Measurements from ENCODE around the gene SLC10A4.
A peak's percentile ranks its signal among the peaks of the same experiment; 100 is the strongest.
"Not testable (repeated sequence)": the region's sequence is repeated elsewhere in the genome, so short reads cannot be mapped to it uniquely, and the experiment has no call there.

SLC10A4 gene

GRCh38 chr4:48483006-48483776, at the start of gene SLC10A4:
SLC10A4 (plus strand) TSS chr4:48483343; CDS start chr4:48483562, 219 bp downstream.
- DNase-seq, result peak; percentile 16

GRCh38 chr4:48436318-48436717, 46.8 kb upstream of the SLC10A4 start:
- no peak for DNase-seq

GRCh38 chr4:48439988-48440387, 43.2 kb upstream of the SLC10A4 start:
- no peak for DNase-seq

- not testable (repeated sequence) for DNase-seq
Measured at GRCh38 chr4:48440914-48441313, 42.2 kb upstream of the SLC10A4 start.

GRCh38 chr4:48445704-48446103, 37.4 kb upstream of the SLC10A4 start:
- no peak for DNase-seq

GRCh38 chr4:48446642-48447041, 36.5 kb upstream of the SLC10A4 start:
- DNase-seq, result no peak

GRCh38 chr4:48449151-48449550, 34.0 kb upstream of the SLC10A4 start:
- no peak for DNase-seq

GRCh38 chr4:48450740-48451139, 32.4 kb upstream of the SLC10A4 start:
- no peak for DNase-seq

- DNase-seq, result not testable (repeated sequence)
Measured at GRCh38 chr4:48451656-48452055, 31.5 kb upstream of the SLC10A4 start.

GRCh38 chr4:48454591-48454990, 28.6 kb upstream of the SLC10A4 start:
- no peak for DNase-seq

- no peak for DNase-seq
Measured at GRCh38 chr4:48461000-48461399, 22.1 kb upstream of the SLC10A4 start.

- no peak for DNase-seq
Measured at GRCh38 chr4:48462363-48462762, 20.8 kb upstream of the SLC10A4 start.

- DNase-seq, result no peak
Measured at GRCh38 chr4:48467442-48467841, 15.7 kb upstream of the SLC10A4 start.

- DNase-seq, result no peak
Measured at GRCh38 chr4:48467891-48468290, 15.3 kb upstream of the SLC10A4 start.

GRCh38 chr4:48470137-48470536, 13.0 kb upstream of the SLC10A4 start:
- DNase-seq, result no peak

GRCh38 chr4:48470570-48470969, 12.6 kb upstream of the SLC10A4 start:
- DNase-seq, result no peak

- DNase-seq, result no peak
Measured at GRCh38 chr4:48472794-48473193, 10.3 kb upstream of the SLC10A4 start.

- DNase-seq, result no peak
Measured at GRCh38 chr4:48475770-48476169, 7.4 kb upstream of the SLC10A4 start.

- DNase-seq, result no peak
Measured at GRCh38 chr4:48478273-48478672, 4.9 kb upstream of the SLC10A4 start.

GRCh38 chr4:48481581-48481980, 1.6 kb upstream of the SLC10A4 start:
- no peak for DNase-seq

- peak; percentile 17 for DNase-seq
Measured at GRCh38 chr4:48483777-48484493, 792 bp downstream of the SLC10A4 start.

- no peak for DNase-seq
Measured at GRCh38 chr4:48484494-48485168, 1.5 kb downstream of the SLC10A4 start.

- DNase-seq, result no peak
Measured at GRCh38 chr4:48489683-48490011, 6.5 kb downstream of the SLC10A4 start.
